HL-60 (cell line): ENCODE results near the gene EFNA2.

Experiments used
- DNase-seq, 2 experiments: peaks; one replicate each; pipeline ENCODE4 v3.0.0-alpha.2; 2010 to 2020; ENCODE audit warnings: low read depth in 1 of 2, low spot score in 1 of 2
- H3K27ac ChIP-seq: fragments of 250-450 bp; sonication (Bioruptor Pico); replicated peaks from 2 replicates; pipeline ENCODE4 v1.5.1; 2020; ENCODE audit warnings: mild to moderate bottlenecking, moderate library complexity
- H3K27me3 ChIP-seq: fragments of 250-450 bp; sonication (Bioruptor Pico); 2 replicates; pipeline ENCODE4 v1.5.1; 2021; ENCODE audit warnings: mild to moderate bottlenecking, moderate library complexity; ENCODE audit not compliant: insufficient read depth, poor library complexity, severe bottlenecking
- H3K4me3 ChIP-seq: replicated peaks from 2 replicates; pipeline ENCODE4 v1.5.1; 2011; ENCODE audit warnings: mild to moderate bottlenecking, control low read depth, low read length; ENCODE audit not compliant: insufficient read depth
- GABPA ChIP-seq: IDR thresholded peaks from 2 replicates; pipeline ENCODE4 v1.6.1; 2012; ENCODE audit warnings: low read depth
- POLR2AphosphoS5 ChIP-seq: IDR thresholded peaks from 2 replicates; pipeline ENCODE4 v1.6.1; 2012; ENCODE audit warnings: low read depth
- SPI1 ChIP-seq: IDR thresholded peaks from 2 replicates; pipeline ENCODE4 v1.6.1; 2012; ENCODE audit warnings: low read depth, mild to moderate bottlenecking, borderline replicate concordance
- TF ChIP-seq, protein P1 (sequence below): IDR thresholded peaks from 2 replicates; pipeline ENCODE4 v1.6.1; 2012; ENCODE audit warnings: low read depth; ENCODE audit not compliant: insufficient replicate concordance
- TF ChIP-seq, protein P2 (sequence below): IDR thresholded peaks from one replicate; pipeline ENCODE4 v1.5.1; 2011; ENCODE audit warnings: low read length, control low read depth, inconsistent platforms; ENCODE audit not compliant: insufficient read depth

The EFNA2 gene

DNA sequence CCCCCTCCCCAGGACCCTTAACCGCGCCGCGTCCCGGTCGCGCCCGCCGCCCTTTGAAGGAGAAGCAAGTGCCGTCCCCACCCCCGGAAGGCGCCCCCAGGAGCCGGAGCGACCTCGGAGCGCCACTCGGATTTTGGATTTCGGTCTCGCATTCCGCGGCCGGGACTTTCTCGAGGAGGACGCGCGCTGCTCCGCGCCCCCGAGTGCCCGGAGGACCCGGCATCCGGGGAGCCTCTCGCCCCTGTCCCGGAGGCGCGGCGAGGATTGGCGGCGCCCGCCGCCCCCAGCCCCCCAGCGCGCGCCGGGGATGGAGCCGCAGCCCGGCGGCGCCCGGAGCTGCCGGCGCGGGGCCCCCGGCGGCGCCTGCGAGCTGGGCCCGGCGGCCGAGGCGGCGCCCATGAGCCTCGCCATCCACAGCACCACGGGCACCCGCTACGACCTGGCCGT, 35.7 kb upstream of the EFNA2 start:
- H3K27ac ChIP-seq: peak overlapping the region; percentile 88
- no peak for TF ChIP-seq GABPA
- TF ChIP-seq, protein P1, sequence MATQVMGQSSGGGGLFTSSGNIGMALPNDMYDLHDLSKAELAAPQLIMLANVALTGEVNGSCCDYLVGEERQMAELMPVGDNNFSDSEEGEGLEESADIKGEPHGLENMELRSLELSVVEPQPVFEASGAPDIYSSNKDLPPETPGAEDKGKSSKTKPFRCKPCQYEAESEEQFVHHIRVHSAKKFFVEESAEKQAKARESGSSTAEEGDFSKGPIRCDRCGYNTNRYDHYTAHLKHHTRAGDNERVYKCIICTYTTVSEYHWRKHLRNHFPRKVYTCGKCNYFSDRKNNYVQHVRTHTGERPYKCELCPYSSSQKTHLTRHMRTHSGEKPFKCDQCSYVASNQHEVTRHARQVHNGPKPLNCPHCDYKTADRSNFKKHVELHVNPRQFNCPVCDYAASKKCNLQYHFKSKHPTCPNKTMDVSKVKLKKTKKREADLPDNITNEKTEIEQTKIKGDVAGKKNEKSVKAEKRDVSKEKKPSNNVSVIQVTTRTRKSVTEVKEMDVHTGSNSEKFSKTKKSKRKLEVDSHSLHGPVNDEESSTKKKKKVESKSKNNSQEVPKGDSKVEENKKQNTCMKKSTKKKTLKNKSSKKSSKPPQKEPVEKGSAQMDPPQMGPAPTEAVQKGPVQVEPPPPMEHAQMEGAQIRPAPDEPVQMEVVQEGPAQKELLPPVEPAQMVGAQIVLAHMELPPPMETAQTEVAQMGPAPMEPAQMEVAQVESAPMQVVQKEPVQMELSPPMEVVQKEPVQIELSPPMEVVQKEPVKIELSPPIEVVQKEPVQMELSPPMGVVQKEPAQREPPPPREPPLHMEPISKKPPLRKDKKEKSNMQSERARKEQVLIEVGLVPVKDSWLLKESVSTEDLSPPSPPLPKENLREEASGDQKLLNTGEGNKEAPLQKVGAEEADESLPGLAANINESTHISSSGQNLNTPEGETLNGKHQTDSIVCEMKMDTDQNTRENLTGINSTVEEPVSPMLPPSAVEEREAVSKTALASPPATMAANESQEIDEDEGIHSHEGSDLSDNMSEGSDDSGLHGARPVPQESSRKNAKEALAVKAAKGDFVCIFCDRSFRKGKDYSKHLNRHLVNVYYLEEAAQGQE: no peak
- TF ChIP-seq, protein P2, sequence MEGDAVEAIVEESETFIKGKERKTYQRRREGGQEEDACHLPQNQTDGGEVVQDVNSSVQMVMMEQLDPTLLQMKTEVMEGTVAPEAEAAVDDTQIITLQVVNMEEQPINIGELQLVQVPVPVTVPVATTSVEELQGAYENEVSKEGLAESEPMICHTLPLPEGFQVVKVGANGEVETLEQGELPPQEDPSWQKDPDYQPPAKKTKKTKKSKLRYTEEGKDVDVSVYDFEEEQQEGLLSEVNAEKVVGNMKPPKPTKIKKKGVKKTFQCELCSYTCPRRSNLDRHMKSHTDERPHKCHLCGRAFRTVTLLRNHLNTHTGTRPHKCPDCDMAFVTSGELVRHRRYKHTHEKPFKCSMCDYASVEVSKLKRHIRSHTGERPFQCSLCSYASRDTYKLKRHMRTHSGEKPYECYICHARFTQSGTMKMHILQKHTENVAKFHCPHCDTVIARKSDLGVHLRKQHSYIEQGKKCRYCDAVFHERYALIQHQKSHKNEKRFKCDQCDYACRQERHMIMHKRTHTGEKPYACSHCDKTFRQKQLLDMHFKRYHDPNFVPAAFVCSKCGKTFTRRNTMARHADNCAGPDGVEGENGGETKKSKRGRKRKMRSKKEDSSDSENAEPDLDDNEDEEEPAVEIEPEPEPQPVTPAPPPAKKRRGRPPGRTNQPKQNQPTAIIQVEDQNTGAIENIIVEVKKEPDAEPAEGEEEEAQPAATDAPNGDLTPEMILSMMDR: no peak
- TF ChIP-seq POLR2AphosphoS5: no peak
- TF ChIP-seq SPI1: no peak
- H3K4me3 ChIP-seq: peak overlapping the region; percentile 89
- DNase-seq: no peak
- H3K27me3 ChIP-seq: no peaks in the 10 kb centered on the region

DNA sequence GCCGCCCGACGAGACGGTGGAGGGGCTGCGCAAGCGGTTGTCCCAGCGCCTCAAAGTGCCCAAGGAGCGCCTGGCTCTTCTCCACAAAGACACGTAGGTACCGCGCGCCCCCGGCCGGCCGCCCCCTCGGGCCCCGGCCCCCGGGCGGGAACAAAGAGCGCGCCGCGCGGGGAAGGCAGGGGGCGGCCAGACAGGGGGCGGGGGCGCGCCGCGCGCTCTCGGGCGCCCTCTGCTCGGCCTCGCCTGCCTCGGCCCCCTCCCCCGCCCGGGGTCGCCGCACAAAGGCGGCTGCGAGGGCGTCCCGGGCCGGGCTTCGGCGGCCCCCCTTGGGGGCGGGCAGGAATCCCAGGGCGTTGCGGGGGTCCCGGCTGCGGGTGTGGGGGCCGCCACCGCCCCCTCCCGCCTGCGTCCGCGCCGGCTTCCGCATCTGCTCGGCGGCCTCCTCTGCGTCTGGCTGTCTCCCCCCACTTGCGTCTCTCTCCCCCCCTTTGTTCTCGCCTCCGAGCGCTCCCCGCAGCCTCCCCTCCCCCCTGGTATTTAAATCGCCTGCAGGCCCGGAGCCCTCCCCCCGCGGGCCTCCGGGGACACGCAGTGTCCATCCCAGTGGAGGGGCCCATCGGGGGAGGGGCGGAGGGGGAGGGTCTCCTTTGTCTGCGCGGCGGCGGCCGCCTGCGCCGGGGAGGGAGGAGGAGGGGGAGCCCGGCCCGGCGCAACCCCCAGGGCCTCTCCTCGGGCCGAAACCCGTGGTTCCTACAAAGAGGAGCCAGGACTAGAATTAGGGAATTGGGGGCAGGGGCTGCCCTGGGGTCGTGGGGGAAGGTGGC, 35.0 kb upstream of the EFNA2 start:
- peak; percentile 69 to 71 for DNase-seq
- Histone ChIP-seq H3K27ac (peak overlapping the region; percentile 98), H3K27me3 (no peaks in the 10 kb centered on the region), H3K4me3 (peak overlapping the region; percentile 89)
- TF ChIP-seq, protein P1: no peak
- TF ChIP-seq POLR2AphosphoS5 (no peak), SPI1 (no peak)
- TF ChIP-seq, protein P2: no peak

DNA sequence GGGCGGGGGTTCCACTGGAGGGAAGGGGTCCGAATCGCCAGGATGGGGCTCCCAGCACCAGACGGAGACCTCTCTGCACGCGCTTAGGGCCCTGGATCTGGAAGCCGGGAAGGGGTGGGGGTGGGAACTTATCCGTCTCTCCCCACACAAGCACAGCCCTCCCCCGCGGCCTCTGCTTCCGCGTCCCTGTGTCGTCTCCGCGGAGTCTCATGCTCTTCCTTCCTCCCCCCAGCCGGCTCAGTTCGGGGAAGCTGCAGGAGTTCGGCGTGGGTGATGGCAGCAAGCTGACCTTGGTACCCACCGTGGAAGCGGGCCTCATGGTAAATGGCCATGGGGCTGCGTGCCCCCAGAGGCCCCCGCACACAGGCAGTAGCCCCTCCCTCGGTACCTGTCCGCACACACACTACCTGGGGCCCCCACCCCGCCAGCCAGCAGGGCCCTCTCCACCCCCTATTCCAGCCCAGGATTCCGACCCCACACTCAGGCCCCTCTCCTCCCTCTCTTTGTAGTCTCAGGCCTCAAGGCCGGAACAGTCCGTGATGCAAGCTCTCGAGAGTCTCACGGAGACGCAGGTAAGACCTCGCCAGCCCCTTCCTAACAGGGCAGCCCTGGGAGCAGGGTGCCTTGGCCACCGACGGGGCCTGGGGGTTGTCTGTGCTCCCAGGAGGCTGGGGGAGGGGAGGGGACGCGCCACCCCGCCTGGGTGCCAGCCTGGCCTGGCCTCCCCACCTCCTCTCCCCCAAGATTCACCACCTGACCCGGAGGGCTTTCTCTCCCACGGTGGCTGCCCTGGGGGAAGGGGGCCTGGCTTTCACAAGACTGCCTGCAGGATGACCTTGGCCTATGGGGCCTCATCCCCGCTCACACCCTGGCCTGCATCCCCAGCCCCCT, 34.1 kb upstream of the EFNA2 start:
- peak; percentile 83 to 92 for DNase-seq
- peak overlapping the region; percentile 98 for H3K27ac ChIP-seq

More for the DNA sequence above, 34.1 kb upstream of the EFNA2 start:
- H3K4me3 ChIP-seq: peak overlapping the region; percentile 89
- TF ChIP-seq SPI1 (peak; percentile 45; the same call in 1 of the 2 replicates), GABPA (no peak), POLR2AphosphoS5 (peak; percentile 69)
- TF ChIP-seq, protein P1: no peak
- TF ChIP-seq, protein P2: no peak
- no peaks in the 10 kb centered on the region for H3K27me3 ChIP-seq
